ENCODE measurements around the gene ANXA4.

The ANXA4 gene

GRCh38 chr2:69731147-69731970 lies 10.6 kb upstream of the ANXA4 start:
- no peak for TF ChIP-seq TEAD4 (IDR thresholded peaks at IDR 0.05)
- TF ChIP-seq EP300 (IDR thresholded peaks at IDR 0.05; ENCODE audit: borderline replicate concordance), result no peak
- TF ChIP-seq NFIC (IDR thresholded peaks at IDR 0.05), result no peak
- TF ChIP-seq TAF1 (IDR thresholded peaks at IDR 0.05; ENCODE audit: low read depth), result no peak
- TF ChIP-seq ZBTB7A (IDR thresholded peaks at IDR 0.05; ENCODE audit: low read depth), result no peak

- TF ChIP-seq FOXM1 (IDR thresholded peaks at IDR 0.05; ENCODE audit: borderline replicate concordance, low read depth) (no peak), CEBPB (IDR thresholded peaks at IDR 0.05) (no peak)
These were observed 8.4 kb upstream of the ANXA4 start for GRCh38 chr2:69733342-69734034.

GRCh38 chr2:69734035-69734611 lies 7.8 kb upstream of the ANXA4 start:
- peak; percentile 8; the same call in 1 of the 2 replicates for TF ChIP-seq NFIC (IDR thresholded peaks at IDR 0.05)
- peak; percentile 39; the same call in 1 of the 2 replicates for TF ChIP-seq TCF12 (IDR thresholded peaks at IDR 0.05; ENCODE audit: low read depth)
- no peak for TF ChIP-seq YY1 (IDR thresholded peaks at IDR 0.05; ENCODE audit: low read depth)
- TF ChIP-seq TEAD4 (IDR thresholded peaks at IDR 0.05), result peak; percentile 43; the same call in 1 of the 2 replicates
- TF ChIP-seq REST (IDR thresholded peaks at IDR 0.05; ENCODE audit: low read depth), result no peak
- TF ChIP-seq RAD21 (IDR thresholded peaks at IDR 0.05; ENCODE audit: low read depth), result no peak
- peak; percentile 74 for TF ChIP-seq CEBPB (IDR thresholded peaks at IDR 0.05)
- TF ChIP-seq EP300 (IDR thresholded peaks at IDR 0.05; ENCODE audit: borderline replicate concordance), result peak; percentile 58; the same call in 1 of the 2 replicates
- TF ChIP-seq, protein P1, sequence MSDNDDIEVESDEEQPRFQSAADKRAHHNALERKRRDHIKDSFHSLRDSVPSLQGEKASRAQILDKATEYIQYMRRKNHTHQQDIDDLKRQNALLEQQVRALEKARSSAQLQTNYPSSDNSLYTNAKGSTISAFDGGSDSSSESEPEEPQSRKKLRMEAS (IDR thresholded peaks at IDR 0.05), result 0 out of 2 replicates have a peak, but pooled peaks have one; percentile 30
- TF ChIP-seq USF1 (IDR thresholded peaks at IDR 0.05), result no peak

GRCh38 chr2:69734854-69735544 lies 6.9 kb upstream of the ANXA4 start:
- TF ChIP-seq, protein P1 (IDR thresholded peaks at IDR 0.05), result no peak
- no peak for TF ChIP-seq NFIC (IDR thresholded peaks at IDR 0.05)
- no peak for TF ChIP-seq TCF12 (IDR thresholded peaks at IDR 0.05; ENCODE audit: low read depth)
- no peak for TF ChIP-seq CEBPB (IDR thresholded peaks at IDR 0.05)
- TF ChIP-seq ZBTB7A (IDR thresholded peaks at IDR 0.05; ENCODE audit: low read depth), result no peak
- no peak for TF ChIP-seq TEAD4 (IDR thresholded peaks at IDR 0.05)
- TF ChIP-seq YY1 (IDR thresholded peaks at IDR 0.05; ENCODE audit: low read depth), result no peak
- no peak for TF ChIP-seq EGR1 (IDR thresholded peaks at IDR 0.05)
- TF ChIP-seq EP300 (IDR thresholded peaks at IDR 0.05; ENCODE audit: borderline replicate concordance), result no peak
- TF ChIP-seq TAF1 (IDR thresholded peaks at IDR 0.05; ENCODE audit: low read depth), result no peak
- TF ChIP-seq USF1 (IDR thresholded peaks at IDR 0.05), result no peak
- no peak for TF ChIP-seq FOXM1 (IDR thresholded peaks at IDR 0.05; ENCODE audit: borderline replicate concordance, low read depth)
- TF ChIP-seq RAD21 (IDR thresholded peaks at IDR 0.05; ENCODE audit: low read depth), result no peak

DNA sequence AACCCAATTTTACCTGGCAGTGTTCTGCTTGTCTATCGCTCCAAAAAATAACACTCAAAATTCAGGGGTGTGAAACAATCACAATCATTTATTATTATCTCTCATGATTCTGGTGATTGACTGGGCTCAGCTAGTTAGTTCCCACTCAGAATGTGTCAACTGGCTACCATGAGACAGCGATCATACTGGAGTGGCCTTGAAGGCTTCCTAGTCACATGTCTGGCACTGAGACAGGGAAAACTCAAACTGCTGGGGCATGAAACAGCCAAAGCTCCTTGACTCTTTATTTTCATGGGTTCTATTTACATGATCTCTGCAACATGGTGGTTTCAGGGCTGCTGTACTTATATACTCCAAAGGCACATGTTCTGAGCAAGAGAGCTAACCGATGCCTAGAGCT lies 6.2 kb upstream of the ANXA4 start:
- TF ChIP-seq FOXM1 (IDR thresholded peaks at IDR 0.05; ENCODE audit: borderline replicate concordance, low read depth) (no peak), NFIC (IDR thresholded peaks at IDR 0.05) (no peak), TAF1 (IDR thresholded peaks at IDR 0.05; ENCODE audit: low read depth) (no peak), RAD21 (IDR thresholded peaks at IDR 0.05; ENCODE audit: low read depth) (no peak), REST (IDR thresholded peaks at IDR 0.05; ENCODE audit: low read depth) (no peak), CEBPB (IDR thresholded peaks at IDR 0.05) (no peak), EP300 (IDR thresholded peaks at IDR 0.05; ENCODE audit: borderline replicate concordance) (no peak)

Data from Ishikawa (cell line).